Measurements from ENCODE around the gene PLCB3.
"Not testable (repeated sequence)": the region's sequence is repeated elsewhere in the genome, so short reads cannot be mapped to it uniquely, and the experiment has no call there.

Gene PLCB3

DNA sequence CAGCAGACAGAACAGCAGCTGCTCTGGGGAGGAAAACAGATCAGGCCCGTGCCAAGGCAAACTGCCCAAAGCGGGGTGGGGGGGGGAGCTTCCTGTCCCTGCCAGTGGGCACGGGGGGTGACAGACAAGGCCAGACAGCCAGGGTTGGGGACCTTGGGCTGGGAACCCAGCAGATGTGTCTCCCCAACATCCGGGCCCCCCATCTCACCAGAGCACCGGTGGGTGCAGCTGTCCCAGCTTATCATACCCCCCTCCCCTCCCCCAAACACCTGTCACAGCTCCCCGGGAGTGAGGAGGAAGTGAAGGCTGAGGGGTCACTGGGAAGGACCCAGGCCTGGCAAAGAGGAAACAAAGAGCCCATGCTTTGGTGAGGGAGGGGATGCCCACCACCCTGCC, 5.9 kb upstream of the PLCB3 start:
- H3K4me1 ChIP-seq (ENCODE audit: low read length), result peaks cover 36% of the 10 kb centered on the region
- no peak for TF ChIP-seq EZH2phosphoT487 (IDR thresholded peaks at IDR 0.05; ENCODE audit: low read depth)
- TF ChIP-seq, protein P1, sequence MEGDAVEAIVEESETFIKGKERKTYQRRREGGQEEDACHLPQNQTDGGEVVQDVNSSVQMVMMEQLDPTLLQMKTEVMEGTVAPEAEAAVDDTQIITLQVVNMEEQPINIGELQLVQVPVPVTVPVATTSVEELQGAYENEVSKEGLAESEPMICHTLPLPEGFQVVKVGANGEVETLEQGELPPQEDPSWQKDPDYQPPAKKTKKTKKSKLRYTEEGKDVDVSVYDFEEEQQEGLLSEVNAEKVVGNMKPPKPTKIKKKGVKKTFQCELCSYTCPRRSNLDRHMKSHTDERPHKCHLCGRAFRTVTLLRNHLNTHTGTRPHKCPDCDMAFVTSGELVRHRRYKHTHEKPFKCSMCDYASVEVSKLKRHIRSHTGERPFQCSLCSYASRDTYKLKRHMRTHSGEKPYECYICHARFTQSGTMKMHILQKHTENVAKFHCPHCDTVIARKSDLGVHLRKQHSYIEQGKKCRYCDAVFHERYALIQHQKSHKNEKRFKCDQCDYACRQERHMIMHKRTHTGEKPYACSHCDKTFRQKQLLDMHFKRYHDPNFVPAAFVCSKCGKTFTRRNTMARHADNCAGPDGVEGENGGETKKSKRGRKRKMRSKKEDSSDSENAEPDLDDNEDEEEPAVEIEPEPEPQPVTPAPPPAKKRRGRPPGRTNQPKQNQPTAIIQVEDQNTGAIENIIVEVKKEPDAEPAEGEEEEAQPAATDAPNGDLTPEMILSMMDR (IDR thresholded peaks at IDR 0.05; ENCODE audit: low read depth, low read length), result no peak

DNA sequence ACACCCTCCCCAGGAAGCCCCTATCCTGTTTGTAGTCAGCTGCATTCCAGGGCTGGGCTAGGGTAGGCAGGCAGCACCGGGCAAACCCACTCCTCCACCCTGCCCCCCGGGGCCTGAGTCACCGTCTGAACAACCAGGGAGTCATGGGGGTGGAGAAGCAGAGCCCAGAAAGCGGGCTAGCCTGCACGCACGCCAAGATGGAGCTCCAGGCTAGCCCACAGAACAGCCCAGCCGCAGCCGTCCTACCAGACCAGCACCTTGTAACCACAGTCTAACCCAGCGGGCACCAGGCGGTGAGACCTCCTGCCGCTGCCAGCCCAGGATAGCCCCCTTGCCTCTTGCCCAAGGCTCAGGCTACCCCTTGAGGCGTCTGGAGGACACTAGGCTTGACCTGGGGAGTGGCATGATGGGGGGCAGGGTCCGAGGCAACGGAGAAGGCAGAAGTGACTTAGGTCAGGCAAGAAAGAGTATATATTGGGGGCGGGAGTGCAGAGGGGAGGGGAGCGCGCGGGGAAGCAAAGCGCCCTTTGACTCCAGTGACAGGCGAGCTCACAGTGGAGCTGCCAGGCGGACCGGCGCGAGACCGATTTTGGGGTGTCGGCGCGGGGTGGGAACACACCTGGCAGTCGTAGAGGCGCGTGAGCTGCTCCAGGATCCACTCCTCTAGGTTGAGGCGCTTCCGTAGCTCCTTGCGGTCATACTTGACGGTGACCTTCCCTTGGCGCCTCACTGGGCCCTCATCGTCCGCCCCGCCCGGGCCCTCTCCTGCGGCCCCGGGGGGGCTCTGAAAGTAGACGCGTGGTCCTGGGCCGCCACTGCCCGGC, 5.3 kb upstream of the PLCB3 start:
- Histone ChIP-seq H3K4me2 (ENCODE audit: low read length) (peak overlapping the region; percentile 87), H3K36me3 (replicated peaks; ENCODE audit: low read depth, low read length) (peaks cover 19% of the 10 kb centered on the region), H4K20me1 (ENCODE audit: insufficient read depth, low read length) (0 out of 2 replicates have a peak, but pooled peaks cover 3% of the 10 kb centered on the region), H3K4me3 (ENCODE audit: low read length) (peak overlapping the region; percentile 97), H3K79me2 (ENCODE audit: low read length) (peaks cover 55% of the 10 kb centered on the region), H3K27me3 (ENCODE audit: low read depth, low read length) (no peaks in the 10 kb centered on the region), H3K4me1 (ENCODE audit: low read length) (peaks cover 39% of the 10 kb centered on the region), H3K9me3 (ENCODE audit: insufficient read depth, low read length) (no peaks in the 10 kb centered on the region), H3K27ac (ENCODE audit: low read length) (peak overlapping the region; percentile 78), H2AFZ (ENCODE audit: low read depth, low read length) (no peak overlapping the region), H3K9ac (ENCODE audit: low read length) (peak overlapping the region; percentile 100)
- no peak for TF ChIP-seq EZH2phosphoT487 (IDR thresholded peaks at IDR 0.05; ENCODE audit: low read depth)
- TF ChIP-seq, protein P1 (IDR thresholded peaks at IDR 0.05; ENCODE audit: low read depth, low read length), result no peak

More for the DNA sequence above, 5.9 kb upstream of the PLCB3 start:
- peak overlapping the region; percentile 97 for H3K4me3 ChIP-seq (ENCODE audit: low read length)
- H3K27me3 ChIP-seq (ENCODE audit: low read depth, low read length), result no peaks in the 10 kb centered on the region
- H3K4me2 ChIP-seq (ENCODE audit: low read length), result peak overlapping the region; percentile 87
- H3K36me3 ChIP-seq (replicated peaks; ENCODE audit: low read depth, low read length), result peaks cover 19% of the 10 kb centered on the region
- no peak overlapping the region for H2AFZ ChIP-seq (ENCODE audit: low read depth, low read length)
- H4K20me1 ChIP-seq (ENCODE audit: insufficient read depth, low read length), result 0 out of 2 replicates have a peak, but pooled peaks cover 3% of the 10 kb centered on the region
- H3K9ac ChIP-seq (ENCODE audit: low read length), result peak overlapping the region; percentile 100
- H3K79me2 ChIP-seq (ENCODE audit: low read length), result peaks cover 57% of the 10 kb centered on the region
- H3K27ac ChIP-seq (ENCODE audit: low read length), result peak overlapping the region; percentile 78
- no peaks in the 10 kb centered on the region for H3K9me3 ChIP-seq (ENCODE audit: insufficient read depth, low read length)

DNA sequence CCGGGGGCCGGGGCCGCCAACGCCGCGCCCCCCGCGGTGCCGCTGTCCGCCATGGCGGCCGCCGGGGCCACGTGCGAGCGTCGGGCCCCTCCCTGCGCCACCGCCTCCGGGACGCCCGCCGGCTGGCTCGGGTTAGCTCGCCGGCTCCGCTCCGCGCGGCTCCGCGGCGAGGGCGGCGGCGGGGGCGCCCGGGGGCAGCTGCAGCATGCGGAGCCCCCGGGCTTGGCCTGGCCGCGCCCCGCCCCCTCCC, 4.8 kb upstream of the PLCB3 start:
- not testable (repeated sequence) for H3K27me3 ChIP-seq (ENCODE audit: low read depth, low read length); H4K20me1 ChIP-seq (ENCODE audit: insufficient read depth, low read length); H2AFZ ChIP-seq (ENCODE audit: low read depth, low read length); H3K9me3 ChIP-seq (ENCODE audit: insufficient read depth, low read length)
- peaks cover 19% of the 10 kb centered on the region for H3K36me3 ChIP-seq (replicated peaks; ENCODE audit: low read depth, low read length)
- H3K9ac ChIP-seq (ENCODE audit: low read length), result peak overlapping the region; percentile 100; the same call in 1 of the 2 replicates
- peak overlapping the region; percentile 87; the same call in 1 of the 2 replicates for H3K4me2 ChIP-seq (ENCODE audit: low read length)
- peaks cover 39% of the 10 kb centered on the region for H3K4me1 ChIP-seq (ENCODE audit: low read length)
- H3K27ac ChIP-seq (ENCODE audit: low read length), result peak overlapping the region; percentile 78; the same call in 1 of the 2 replicates
- H3K4me3 ChIP-seq (ENCODE audit: low read length), result peak overlapping the region; percentile 97
- H3K79me2 ChIP-seq (ENCODE audit: low read length), result peaks cover 55% of the 10 kb centered on the region

DNA sequence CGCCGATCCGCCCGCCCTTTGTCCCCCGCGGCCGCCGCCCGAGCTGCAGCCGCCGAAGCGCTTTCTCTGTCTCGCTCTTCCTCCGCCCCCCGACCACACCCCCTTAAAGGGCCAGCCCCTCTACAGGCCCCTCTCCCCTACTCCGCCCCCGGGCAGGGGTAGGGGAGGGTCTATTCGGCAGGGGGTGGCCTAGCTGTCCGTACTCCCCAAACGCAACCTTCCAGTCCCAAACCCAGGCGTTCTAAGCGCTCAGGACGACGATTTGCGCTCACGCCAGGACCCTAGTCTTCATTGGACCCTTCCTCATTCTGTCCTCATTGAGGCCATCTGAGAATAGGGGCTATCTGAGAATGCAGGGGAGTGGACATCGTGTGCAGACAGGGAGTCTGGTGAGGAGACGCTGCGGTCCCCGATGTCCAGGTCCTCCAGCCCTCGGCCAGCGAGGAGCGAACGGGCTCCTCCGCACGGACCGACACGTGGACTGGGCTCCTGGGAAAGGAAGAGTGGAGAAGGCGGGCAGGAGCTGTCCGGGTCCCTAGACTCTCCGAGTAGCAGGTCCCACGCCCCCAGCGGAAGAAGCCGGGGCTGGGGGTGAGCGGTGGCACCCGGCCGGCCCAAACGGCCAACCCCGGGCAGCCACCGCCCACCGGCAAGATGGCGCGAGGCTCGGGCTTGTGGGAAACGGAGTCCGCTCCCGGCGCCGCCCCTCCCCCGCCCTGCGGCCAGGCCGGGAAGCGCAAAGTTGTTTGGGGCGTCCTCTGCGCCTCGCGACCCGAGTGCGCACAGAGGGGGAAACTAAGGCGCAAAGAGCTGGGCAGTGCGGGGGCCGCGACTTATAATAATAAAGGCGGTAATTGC, 4.2 kb upstream of the PLCB3 start, which contains the start of gene PPP1R14B:
PPP1R14B (minus strand) TSS at position 73 of the 858 bp plus-strand sequence. CDS start 270 bp downstream, outside the sequence.
- Histone ChIP-seq H3K27ac (ENCODE audit: low read length) (peak within 1 kb of the TSS; percentile 78), H3K9me3 (ENCODE audit: insufficient read depth, low read length) (no peaks in the 10 kb centered on the region), H3K36me3 (replicated peaks; ENCODE audit: low read depth, low read length) (peaks cover 19% of the 10 kb centered on the region), H3K27me3 (ENCODE audit: low read depth, low read length) (no peaks in the 10 kb centered on the region), H3K9ac (ENCODE audit: low read length) (peak within 1 kb of the TSS; percentile 100), H3K4me1 (ENCODE audit: low read length) (peaks cover 39% of the 10 kb centered on the region), H3K4me3 (ENCODE audit: low read length) (peak within 1 kb of the TSS; percentile 97), H3K4me2 (ENCODE audit: low read length) (peak within 1 kb of the TSS; percentile 98), H3K79me2 (ENCODE audit: low read length) (peaks cover 55% of the 10 kb centered on the region), H4K20me1 (ENCODE audit: insufficient read depth, low read length) (0 out of 2 replicates have a peak, but pooled peaks cover 3% of the 10 kb centered on the region), H2AFZ (ENCODE audit: low read depth, low read length) (peak within 1 kb of the TSS; percentile 66)
- TF ChIP-seq EZH2phosphoT487 (IDR thresholded peaks at IDR 0.05; ENCODE audit: low read depth), result no peak
- TF ChIP-seq, protein P1 (IDR thresholded peaks at IDR 0.05; ENCODE audit: low read depth, low read length), result no peak

Data from OCI-LY3 (cell line).